ENCODE measurements around the gene AGRP.
"Not testable (repeated sequence)": the region's sequence is repeated elsewhere in the genome, so short reads cannot be mapped to it uniquely, and the experiment has no call there.

AGRP gene

GRCh38 chr16:67517155-67517445 is 33.8 kb upstream of the AGRP start:
- no peak for DNase-seq (ENCODE audit: extremely low read depth, low read depth)
- no peak for TF ChIP-seq CTCF (IDR thresholded peaks at IDR 0.05; ENCODE audit: low read depth, low read length, missing control alignments)
- no peak overlapping the region for H3K4me3 ChIP-seq (replicated peaks; ENCODE audit: low read depth, low read length)

- no peak for DNase-seq (ENCODE audit: extremely low read depth, low read depth)
- no peak overlapping the region for H3K4me3 ChIP-seq (replicated peaks; ENCODE audit: low read depth, low read length)
- no peak for TF ChIP-seq CTCF (IDR thresholded peaks at IDR 0.05; ENCODE audit: low read depth, low read length, missing control alignments)
Measured at GRCh38 chr16:67516296-67517154, 33.2 kb upstream of the AGRP start.

GRCh38 chr16:67514382-67514828 is 31.1 kb upstream of the AGRP start:
- H3K4me3 ChIP-seq (replicated peaks; ENCODE audit: low read depth, low read length) = no peak overlapping the region
- peak; percentile 72 for DNase-seq (ENCODE audit: extremely low read depth, low read depth)
- TF ChIP-seq CTCF (IDR thresholded peaks at IDR 0.05; ENCODE audit: low read depth, low read length, missing control alignments) = peak; percentile 76

GRCh38 chr16:67513892-67514291 is 30.5 kb upstream of the AGRP start:
- not testable (repeated sequence) for DNase-seq (ENCODE audit: extremely low read depth, low read depth); H3K4me3 ChIP-seq (replicated peaks; ENCODE audit: low read depth, low read length)

- no peak for DNase-seq (ENCODE audit: extremely low read depth, low read depth)
- TF ChIP-seq CTCF (IDR thresholded peaks at IDR 0.05; ENCODE audit: low read depth, low read length, missing control alignments) = no peak
- H3K4me3 ChIP-seq (replicated peaks; ENCODE audit: low read depth, low read length) = no peak overlapping the region
Measured at GRCh38 chr16:67509016-67509415, 25.7 kb upstream of the AGRP start.

- no peak for DNase-seq (ENCODE audit: extremely low read depth, low read depth)
- TF ChIP-seq CTCF (IDR thresholded peaks at IDR 0.05; ENCODE audit: low read depth, low read length, missing control alignments) = no peak
- H3K4me3 ChIP-seq (replicated peaks; ENCODE audit: low read depth, low read length) = no peak overlapping the region
Measured at GRCh38 chr16:67506468-67506867, 23.1 kb upstream of the AGRP start.

GRCh38 chr16:67504031-67505021 is 21.0 kb upstream of the AGRP start:
- no peak for DNase-seq (ENCODE audit: extremely low read depth, low read depth)
- TF ChIP-seq CTCF (IDR thresholded peaks at IDR 0.05; ENCODE audit: low read depth, low read length, missing control alignments) = no peak

More at GRCh38 chr16:67504031-67505021, 21.0 kb upstream of the AGRP start:
- H3K4me3 ChIP-seq (replicated peaks; ENCODE audit: low read depth, low read length) = no peak overlapping the region
